GM19463 (cell line): ENCODE measurements around the gene CXCL8.
"Not testable (repeated sequence)": the region's sequence is repeated elsewhere in the genome, so short reads cannot be mapped to it uniquely, and the experiment has no call there.

Experiments used
- ATAC-seq: cut with Tn5 transposase; IDR thresholded peaks from one replicate; pipeline ENCODE4 v1.9.1; 2021; ENCODE audit warnings: mild to moderate bottlenecking, moderate library complexity; ENCODE audit not compliant: unreplicated experiment

Gene CXCL8

DNA sequence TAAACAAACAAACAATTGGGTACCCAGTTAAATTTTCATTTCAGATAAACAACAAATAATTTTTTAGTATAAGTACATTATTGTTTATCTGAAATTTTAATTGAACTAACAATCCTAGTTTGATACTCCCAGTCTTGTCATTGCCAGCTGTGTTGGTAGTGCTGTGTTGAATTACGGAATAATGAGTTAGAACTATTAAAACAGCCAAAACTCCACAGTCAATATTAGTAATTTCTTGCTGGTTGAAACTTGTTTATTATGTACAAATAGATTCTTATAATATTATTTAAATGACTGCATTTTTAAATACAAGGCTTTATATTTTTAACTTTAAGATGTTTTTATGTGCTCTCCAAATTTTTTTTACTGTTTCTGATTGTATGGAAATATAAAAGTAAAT is 2.9 kb downstream of the CXCL8 start:
- ATAC-seq, result no peak

DNA sequence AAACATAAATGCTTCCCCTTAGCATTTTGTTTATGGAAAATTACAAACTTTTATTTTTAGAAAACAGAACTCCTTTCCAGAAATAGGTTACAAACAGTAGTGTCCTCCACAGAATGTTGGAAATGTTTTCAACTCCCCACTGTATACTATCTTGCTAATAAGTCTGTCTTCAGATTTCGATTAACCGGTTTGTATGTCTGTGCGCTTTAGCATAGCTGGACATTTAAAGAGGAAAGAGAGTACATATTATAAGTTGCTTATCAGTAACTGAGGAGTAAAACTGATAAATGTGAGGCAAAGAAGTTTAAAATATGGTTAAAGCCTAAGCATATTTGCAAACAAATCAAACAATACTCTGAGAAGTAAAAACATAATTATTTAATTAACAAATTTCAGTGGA is 3.4 kb downstream of the CXCL8 start:
- no peak for ATAC-seq

DNA sequence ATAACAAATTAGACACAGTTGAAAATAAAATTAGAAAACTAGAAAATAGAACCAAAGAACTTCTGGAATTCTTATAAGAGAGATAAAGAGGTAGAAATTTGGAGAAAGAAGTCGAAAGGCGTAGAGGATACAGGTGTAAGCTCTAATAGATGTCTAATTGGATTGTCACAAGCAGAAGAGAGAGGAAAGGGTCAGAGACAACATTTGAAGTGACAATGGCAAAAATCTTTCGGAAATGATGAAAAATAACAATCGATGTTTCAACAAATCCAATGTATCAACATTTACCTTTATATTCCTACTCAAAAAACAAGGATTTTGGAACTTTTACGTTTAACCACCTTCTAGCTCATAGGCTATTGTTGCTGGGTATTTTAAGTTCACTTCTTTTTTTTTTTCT is 3.8 kb downstream of the CXCL8 start:
- no peak for ATAC-seq

DNA sequence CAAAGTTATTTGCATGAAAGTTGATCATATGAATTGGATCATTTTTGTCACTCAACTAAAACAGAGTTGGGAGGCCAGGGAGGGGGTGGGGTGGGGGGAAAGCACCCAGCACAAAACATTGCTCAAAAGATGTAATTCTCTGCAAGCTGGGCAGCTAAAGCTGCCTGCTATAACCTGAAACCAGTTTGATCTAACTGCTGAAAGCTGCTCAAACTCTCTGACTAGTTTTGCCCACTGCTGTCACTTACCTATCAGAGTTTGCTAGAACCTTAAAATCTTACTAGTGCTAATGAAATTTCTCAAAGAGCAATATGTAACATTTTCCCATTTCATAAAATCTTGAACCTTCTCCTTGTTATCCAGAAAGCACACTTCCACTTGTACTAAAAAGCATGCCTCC is 10.4 kb downstream of the CXCL8 start:
- peak; percentile 22 for ATAC-seq

DNA sequence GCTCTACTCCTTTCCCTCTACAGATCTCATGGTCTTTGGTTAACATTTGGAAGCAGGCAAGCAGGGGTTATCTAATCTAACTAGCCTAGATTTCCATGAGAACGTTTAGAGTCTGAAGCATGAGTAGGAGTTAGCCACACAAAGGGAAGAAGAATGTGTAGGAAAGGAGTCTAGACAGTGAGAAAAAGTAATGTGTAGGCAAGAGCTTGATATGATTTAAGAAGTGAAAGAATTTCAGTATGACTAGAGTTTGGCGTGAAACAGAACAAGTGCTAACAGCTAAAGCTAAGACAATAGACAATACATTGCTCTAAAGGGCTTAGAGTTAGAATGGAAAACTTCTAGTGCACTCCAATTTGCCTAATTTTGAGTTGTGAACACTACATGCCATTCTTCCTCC is 10.8 kb downstream of the CXCL8 start:
- peak; percentile 81 for ATAC-seq

DNA sequence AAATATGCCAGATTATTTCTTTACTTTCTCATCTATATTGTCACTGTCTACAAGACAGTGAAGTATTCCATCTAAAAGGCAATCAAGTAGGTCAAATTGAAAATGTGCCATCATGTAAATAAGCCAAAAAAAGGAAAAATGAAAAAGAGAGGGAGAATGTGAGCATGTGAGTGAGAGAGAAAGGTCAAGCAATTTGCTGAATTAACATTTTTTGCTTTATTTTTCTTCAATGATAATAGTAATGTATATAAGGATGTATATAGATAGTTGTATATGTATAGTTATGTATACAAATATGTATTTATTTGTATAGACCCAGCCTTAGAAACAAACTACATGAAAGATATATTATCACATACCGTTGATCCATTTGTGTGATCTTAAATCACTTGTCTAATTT is 11.5 kb downstream of the CXCL8 start:
- ATAC-seq, result no peak

DNA sequence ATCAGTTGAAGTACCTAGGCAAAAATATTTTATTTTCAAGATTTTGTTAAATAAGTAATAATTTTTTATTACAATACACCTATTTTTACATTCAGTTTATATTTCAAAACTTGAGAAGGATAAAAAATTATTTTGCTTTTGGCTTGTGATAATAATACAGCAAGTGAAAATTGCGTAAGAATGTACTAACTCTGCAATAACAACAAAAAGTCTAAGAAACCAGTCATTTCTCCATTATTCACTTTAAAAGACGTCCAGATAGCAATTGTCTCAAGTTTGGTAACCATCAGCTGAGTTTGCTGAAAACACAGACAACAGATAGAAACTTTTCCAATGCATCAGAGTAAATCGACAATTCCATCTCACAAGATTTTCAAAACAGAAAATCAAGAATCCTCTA is 12.1 kb downstream of the CXCL8 start:
- no peak for ATAC-seq

DNA sequence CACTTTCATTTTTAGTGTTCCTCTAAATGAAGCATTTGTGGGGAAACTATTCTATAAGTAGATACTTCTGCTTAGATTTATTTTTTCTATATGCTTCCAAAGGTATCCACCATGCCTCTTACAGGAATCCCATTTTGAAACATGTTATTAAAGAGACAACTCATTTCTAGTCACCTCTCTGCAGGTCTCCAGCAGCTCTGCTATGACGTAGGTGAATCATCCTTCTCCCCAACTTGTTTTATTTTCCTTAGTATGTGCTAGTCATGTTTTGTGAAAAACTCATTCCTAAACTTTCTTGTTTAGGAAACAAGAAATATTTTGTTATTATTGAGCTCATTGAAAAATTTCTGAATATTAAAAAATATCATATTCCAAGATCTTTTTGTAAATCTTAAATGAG is 12.8 kb downstream of the CXCL8 start:
- no peak for ATAC-seq

DNA sequence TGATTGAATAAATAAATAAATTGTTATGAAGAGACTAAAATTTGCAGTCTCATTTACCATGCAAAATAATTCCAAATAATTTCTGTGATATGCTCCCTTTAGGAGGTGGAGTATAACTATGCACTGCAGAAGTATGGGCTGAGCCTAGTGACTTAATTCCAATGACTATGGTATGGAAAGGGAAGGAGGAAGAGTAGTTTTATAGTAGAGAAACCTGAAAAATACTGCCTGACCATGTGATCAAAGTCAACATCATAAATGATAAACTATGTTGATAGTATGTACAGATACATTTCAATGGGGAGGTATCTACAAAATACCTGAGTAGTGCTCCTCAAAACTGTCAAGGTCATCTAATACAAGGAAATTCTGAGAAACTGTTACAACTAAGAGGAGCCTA is 14.6 kb downstream of the CXCL8 start:
- ATAC-seq, result no peak

DNA sequence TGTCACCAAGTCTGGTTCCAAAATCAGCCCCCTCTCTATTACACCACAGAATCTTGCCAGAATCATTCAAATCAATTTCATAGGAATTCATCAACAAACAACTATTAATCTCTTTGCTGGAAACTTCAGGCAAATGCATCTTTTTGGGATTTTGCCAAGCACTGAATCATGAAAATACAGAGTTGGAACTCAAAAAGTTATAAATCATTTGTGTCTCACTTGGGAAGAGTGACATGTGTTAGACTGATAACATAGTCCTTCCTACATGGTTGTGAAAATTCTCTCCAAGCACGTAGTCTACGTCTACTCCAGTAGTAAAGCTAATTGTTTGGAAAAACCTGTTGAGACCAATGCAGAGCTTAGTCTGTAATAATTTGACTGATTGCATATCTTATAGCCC is 19.0 kb downstream of the CXCL8 start:
- ATAC-seq, result no peak

DNA sequence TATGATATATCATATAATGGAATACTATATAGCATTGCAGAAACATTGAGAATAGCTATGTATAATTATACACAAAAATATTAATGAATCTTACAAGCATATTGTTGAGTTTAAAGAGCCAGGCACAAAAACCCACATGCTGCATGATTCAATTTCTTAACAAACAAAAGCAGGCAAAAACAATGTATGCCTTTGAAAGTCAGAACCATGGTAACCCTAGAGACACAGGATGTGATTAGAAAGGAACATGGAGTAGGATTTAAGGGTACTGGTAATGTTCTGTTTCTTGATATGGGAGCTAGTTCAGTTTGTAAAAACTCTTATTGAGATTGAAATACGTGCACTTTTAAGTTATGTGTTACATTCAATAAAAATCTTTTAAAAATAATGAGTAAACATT is 21.5 kb downstream of the CXCL8 start:
- ATAC-seq, result no peak

DNA sequence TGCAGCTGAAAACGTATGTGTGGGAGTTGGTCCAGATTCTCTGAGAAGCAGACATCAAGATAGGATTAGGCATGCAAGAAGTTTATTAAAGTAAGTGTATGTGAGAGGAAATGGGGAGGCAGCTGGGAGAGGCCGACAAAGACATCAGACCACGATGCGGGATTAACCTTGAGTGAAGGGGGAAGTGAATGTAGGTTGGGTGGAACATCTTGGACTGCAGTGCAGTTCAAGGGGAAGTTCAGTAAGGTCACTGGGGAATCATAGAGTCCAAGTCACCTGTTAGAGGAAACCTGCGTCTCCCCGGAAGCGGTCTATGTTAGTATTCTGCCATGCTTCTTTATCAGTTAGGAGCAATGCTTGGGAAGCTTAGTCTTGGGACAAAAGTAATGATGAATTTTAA is 22.0 kb downstream of the CXCL8 start:
- peak; percentile 75 for ATAC-seq

DNA sequence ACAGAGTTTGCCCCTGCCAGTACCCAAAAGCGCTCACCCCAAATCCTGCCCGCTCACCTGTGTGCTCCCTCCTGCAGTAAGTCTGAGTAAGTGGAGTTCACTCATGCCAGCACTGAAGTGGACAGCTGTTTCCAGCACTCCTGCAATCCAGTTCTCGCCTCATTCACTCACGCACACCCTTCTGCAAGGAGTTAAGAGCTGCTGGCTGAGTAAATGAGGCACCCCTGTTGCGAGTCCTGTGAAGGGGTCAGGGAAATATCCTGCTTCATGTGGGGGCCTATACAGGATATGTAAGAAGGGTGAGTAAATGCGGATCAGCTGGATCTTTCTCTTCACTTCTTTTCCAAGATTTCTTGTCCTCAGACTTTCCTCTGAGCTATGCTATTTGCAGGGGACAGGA is 23.5 kb downstream of the CXCL8 start:
- ATAC-seq, result no peak

DNA sequence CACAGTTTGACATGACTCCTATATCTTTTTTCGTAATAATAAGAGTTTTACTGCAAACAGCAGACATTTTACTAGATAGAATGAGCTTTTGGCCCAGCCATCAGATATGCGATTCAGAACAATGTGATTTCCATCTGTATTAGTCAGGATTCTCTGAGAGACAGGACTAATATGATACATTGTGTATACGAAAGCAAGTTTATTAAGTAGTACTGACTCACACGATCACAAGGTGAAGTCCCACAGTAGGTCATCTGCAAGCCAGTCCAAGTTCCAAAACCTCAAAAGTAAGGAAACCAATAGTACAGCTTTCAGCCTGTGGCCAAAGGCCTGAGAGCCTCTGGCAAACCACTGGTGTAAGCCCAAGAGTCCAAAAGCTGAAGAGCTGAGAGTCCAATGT is 24.1 kb downstream of the CXCL8 start:
- ATAC-seq, result no peak

DNA sequence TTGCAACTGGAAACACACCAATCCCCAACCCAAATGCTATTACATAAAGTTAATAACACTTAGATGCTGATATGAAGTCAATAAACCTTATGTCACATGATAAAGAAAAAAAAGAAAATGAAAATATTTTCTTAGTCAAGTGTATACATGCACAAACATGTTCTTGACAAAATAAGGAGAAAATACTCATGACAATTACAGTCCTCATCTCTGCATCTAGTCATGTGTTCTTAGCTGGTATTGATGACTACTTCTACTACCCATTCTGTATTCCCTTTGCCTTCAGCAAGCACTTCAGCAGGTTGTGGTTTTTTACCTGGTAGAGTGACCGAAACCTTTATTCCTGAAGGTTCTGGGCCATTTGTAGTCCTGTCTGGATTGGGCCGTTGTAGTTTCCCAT is 24.9 kb downstream of the CXCL8 start:
- no peak for ATAC-seq

DNA sequence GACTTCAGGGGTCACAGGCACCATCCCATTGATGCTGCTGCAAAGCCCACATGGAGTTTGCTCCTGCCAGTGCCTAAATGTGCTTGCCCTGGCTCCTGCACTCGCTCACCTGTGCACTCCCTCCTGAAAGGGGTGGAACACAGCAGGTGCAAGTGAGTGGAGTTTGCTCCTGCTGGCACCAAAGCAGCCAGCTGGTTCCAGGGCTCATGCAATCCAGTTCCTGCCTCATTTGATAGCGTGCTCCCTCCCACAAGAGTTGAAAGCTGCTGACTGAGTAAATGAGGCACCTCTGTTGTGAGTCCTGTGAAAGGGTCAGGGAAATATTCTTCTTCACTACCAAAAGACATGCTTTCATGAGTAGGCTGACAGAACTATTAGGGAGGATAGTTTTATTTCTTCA is 30.5 kb downstream of the CXCL8 start:
- ATAC-seq, result no peak

DNA sequence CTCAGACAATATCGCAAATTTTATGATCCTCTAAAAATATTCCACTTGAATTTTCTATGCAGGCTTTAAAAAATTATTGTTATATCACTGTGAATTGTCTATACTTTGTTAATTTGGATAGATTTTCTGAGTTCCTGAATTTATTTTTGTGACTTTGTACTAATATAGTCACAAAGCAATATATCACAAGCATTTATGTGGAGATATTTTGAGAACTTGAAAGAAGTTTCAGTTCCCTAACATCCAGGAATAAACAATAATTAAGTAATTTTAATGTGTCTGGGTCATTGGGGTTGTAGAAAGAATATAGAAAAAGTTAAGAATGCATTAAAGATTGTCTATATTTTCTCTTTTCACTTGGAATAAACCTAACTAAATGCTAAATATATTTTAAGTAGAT is 32.0 kb downstream of the CXCL8 start:
- ATAC-seq, result no peak

DNA sequence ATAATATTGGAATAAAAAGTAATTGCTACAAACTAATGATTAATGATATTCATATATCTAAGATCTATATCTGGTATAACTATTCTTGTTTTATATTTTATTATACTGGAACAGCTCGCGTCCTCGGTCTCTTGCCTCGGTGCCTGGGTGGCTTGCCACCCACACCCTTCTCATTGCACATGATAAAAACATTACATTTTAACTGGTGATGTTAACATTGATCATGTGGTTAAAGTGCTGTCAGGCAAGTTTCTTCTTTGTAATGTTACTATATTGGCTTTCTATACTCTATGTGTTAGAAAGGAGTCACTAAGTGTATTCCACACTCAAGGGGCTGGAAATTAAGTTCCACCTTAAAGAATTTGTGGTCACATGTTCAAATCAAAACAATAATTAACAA is 34.0 kb downstream of the CXCL8 start:
- not testable (repeated sequence) for ATAC-seq

DNA sequence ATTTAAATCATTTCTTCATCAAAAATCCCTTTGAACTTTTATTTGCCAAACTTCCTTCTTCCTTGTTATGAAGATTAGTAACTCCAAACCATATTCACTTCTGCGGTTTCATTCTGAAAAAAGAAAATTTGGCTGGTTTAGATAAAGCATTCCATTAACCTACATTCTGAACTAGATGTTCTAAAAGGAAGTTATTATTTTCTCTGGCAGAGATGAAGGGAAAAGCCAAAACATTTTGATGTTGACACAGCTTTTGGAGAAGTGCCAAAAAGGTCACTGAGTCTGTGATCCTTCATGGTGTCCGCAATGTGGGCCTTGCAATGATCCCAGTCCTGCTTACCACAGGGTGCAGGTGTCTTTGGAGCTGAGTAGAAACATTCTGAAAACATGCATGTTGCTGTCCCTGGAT is 36.0 kb downstream of the CXCL8 start:
- ATAC-seq, result no peak

DNA sequence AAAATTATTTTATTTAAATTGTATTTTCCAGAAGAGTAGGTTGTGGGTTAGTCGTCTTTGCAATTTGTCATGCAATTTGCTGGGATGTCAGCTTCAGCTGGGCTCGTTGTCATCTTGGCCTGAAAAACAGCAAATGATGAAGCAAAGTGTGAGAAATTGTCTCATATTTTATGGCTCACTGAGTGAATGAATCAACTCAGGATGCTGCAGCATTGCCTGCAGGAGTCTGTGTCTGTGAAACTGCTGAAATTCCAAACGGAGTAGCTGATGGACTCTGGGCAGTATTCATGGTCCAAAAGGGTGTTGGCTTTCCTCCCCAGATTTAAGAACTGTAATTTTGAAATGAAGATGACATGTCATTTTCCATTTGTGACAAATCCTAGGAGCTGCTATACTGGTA is 37.2 kb downstream of the CXCL8 start:
- ATAC-seq, result no peak

DNA sequence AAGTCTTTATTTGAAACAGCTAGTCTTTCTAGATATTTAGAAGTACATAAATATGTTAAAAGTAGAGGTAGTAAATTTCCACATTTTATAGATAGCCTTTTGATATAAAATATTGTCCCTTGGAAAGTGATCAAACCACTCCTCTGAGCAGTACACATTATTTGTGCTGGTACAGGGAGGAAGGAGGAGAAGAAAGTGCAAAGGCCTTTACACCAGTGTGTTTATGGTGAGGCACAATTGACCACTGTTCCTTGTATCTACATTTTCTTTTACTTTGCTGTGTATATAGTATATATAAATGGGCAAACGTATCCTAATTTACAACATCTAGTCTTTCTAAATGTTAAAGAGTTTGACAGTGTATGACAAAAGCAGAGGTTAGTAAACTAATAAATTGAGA is 39.9 kb downstream of the CXCL8 start:
- ATAC-seq, result no peak

DNA sequence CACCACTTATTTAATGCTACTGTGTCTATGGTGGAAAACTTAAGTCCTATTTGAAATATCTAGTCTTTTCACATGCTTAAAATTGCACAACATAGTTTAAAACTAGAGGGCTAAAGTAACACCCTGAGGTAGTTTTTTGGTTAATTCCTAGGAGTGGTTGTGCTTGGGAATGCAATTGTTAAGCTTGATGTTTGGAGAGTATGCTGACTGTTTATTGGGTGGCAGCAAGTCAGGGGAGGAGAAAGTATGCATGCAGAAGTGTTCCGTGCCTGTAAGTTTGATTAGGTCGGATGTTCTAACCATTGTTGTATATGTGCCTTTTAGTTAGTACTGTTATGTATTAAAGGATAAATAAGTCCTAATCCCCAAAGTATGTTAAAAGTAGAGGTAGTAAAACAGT is 40.5 kb downstream of the CXCL8 start:
- no peak for ATAC-seq

DNA sequence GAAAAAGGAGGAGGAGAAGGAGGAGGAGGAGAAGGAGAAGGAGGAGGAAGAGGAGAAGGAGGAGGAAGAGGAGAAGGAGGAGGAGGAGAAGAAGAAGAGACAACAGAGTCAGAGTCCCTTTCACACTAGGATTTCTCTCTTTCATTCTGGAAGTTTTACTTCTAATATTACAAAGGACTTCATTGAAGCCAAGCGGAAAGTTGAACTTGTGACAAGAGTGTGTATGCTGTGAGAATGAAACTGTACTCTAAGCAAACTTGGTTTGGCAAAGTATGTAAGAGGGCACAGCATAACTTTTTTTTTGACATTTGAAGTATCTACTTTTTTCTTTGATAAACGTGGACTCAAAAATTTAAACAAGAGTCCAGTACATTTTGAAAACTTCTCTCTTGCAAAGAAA is 48.0 kb downstream of the CXCL8 start:
- ATAC-seq, result no peak
